ENCODE data around the gene LRMDA.
A peak's percentile ranks its signal among the peaks of the same experiment; 100 is the strongest.

The LRMDA gene

GRCh38 chr10:75408911-75409885 lies 22.2 kb upstream of the LRMDA start (continued):
- TF ChIP-seq GFI1B (tag by site-specific recombination; IDR thresholded peaks at IDR 0.05): no peak
- no peak; the same call in 1 of the 2 replicates for TF ChIP-seq ZNF24 (tag by site-specific recombination; IDR thresholded peaks at IDR 0.05)
- no peak for TF ChIP-seq ZNF555 (tag by site-specific recombination; conservative IDR thresholded peaks at IDR 0.05)
- TF ChIP-seq PRDM10 (tag by site-specific recombination; IDR thresholded peaks at IDR 0.05): peak; percentile 68
- no peak for TF ChIP-seq ZNF747 (tag by site-specific recombination; IDR thresholded peaks at IDR 0.05)
- TF ChIP-seq KLF16 (tag by site-specific recombination; IDR thresholded peaks at IDR 0.05): peak; percentile 51
- 0 out of 2 replicates have a peak, but pooled peaks have one; percentile 20 for TF ChIP-seq REST (tag by site-specific recombination; IDR thresholded peaks at IDR 0.05)
- no peak for TF ChIP-seq ZSCAN23 (tag by site-specific recombination; IDR thresholded peaks at IDR 0.05)
- peak; percentile 75 for TF ChIP-seq SP7 (tag by site-specific recombination; IDR thresholded peaks at IDR 0.05)
- peak; percentile 79 for TF ChIP-seq PATZ1 (tag by site-specific recombination; IDR thresholded peaks at IDR 0.05)
- peak; percentile 64 for TF ChIP-seq ZBTB20 (tag by site-specific recombination; IDR thresholded peaks at IDR 0.05)
- TF ChIP-seq ZNF350 (tag by site-specific recombination; IDR thresholded peaks at IDR 0.05): no peak
- no peak for TF ChIP-seq ZNF423 (tag by site-specific recombination; IDR thresholded peaks at IDR 0.05)
- no peak for TF ChIP-seq ZNF645 (tag by site-specific recombination; IDR thresholded peaks at IDR 0.05)
- TF ChIP-seq GLI4 (tag by site-specific recombination; IDR thresholded peaks at IDR 0.05): no peak
- TF ChIP-seq ZNF561 (tag by site-specific recombination; IDR thresholded peaks at IDR 0.05; ENCODE audit: borderline replicate concordance): peak; percentile 43; the same call in 1 of the 2 replicates
- peak; percentile 73; the same call in 1 of the 2 replicates for TF ChIP-seq REPIN1 (tag by site-specific recombination; IDR thresholded peaks at IDR 0.05; ENCODE audit: low read depth)
- peak; percentile 94 for TF ChIP-seq ZEB2 (tag by site-specific recombination; IDR thresholded peaks at IDR 0.05)
